COLO668 (cell line): ENCODE data around the gene CRNN.

Source experiments
- DNase-seq: peaks from one replicate; lab custom pipeline; 2025; ENCODE audit not compliant: unreplicated experiment; lab: John Stamatoyannopoulos, UW

Gene CRNN

DNA sequence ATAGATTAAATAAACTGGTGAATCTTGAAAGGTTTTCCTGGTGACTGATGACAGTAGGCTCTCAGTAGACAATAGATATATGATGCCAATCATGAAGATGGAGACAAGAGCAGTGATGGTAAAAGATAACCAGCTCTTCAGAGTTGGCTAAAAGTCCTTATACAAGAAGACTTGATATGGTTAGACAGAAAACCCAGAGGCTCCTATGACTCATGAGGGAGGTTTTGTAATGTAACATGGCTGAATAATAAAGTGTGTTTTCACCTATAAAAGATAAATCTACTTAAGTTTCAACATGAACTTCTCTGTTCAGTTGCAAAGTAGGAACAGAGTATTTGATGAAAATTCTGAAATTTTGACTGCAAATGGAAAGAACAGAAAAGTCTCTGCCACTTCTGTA lies 12.7 kb upstream of the CRNN start:
- DNase-seq = no peak

DNA sequence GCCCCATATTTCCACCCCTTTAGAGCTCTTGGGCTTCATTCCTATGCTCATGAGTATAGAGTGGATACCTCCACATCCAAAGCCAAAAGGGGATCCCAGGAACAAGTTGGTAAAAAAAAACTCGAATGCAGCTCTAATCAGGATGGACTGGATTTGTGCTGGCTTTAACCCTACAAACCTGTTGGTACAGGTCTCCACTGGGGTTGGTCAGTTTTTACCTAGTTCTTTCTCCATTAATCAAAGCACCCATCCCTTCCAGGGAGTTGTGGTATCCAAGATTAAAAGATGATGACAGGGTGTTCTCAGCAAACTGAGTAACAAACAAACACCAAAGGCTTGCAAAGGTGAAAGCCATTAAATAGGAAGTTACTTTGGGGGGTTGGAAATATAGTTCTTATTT lies 5.9 kb upstream of the CRNN start:
- no peak for DNase-seq

GRCh38 chr1:152415454-152416227 lies 1.6 kb upstream of the CRNN start:
- DNase-seq = no peak

DNA sequence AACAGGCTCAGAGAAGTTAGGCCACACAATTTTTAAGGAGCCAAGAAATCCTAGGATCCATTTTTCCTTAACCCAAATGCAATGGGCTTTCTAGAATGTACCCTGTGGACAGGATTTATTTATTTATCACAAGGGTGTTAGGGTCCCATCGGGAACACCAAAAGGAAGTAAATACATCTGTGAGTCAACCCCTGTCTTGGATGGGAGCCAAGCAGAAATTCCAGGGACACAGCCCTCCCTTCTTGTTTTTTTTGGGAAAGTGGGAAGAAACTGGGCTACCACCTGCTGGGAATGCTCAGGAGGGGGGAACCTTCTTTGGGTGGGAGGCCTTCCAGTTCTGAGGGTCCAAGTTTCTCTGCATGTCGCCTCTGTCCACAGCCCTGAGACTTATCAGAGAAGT lies 1.3 kb downstream of the CRNN start:
- DNase-seq = no peak

DNA sequence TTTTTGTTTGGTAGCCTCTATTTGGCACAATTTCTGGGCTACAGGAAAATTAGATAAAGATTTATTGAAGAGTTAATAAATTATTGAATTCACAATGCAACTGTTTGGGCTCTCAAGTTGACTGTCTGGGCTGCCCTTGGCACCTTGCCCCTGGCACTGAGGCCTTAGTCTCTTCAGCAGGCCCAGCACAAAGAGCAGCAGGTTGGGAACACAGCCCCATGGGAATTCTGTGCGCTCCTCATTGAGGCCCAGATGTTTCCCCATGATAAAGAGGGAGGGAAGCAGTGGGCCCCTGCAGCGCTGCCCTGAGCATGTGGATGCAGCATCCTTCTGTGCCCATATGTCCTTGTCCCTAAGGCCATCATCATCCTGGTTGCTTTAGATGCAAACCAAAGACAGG lies 2.9 kb downstream of the CRNN start:
- no peak for DNase-seq

DNA sequence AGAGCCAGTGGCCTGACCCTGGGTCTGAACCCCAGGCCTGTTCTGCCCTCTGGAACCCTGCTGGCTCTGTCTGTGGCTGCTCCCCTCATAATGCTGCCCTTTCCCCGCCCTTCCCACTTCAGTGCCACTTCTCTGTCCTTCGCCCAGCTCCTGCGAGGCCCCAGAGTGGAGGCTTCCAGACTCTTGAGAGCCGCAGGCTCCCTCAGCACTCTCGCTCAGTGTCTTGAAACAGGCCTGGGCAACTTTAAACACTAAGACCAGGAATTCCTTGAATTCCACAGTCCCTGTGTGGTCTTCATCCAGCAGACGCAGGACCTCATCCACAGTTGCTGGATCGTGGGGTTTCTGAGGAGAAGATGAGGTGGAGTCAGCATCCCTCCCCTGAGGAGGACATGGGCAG lies 3.5 kb downstream of the CRNN start:
- no peak for DNase-seq

- DNase-seq = no peak
Measured at GRCh38 chr1:152410028-152410427, 4.0 kb downstream of the CRNN start.

DNA sequence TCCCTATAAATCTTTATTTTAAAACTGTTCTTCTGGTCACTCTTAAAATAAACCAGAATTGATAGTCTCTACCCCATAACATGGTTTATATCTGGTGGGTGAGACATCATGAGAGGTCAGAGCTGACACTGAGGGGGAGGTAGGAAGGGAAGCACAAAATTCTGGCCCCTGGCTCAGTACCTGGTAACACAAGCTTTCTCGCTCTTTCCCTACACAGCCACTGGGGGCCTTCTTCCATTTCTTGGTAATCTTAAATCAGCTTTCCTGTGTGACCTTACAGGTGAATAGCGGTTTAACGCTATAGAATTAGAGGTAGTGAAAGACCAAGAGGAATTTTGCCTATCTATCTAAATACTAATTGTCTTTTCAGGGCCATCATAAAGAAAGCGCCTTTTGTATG lies 5.4 kb downstream of the CRNN start:
- DNase-seq = no peak

GRCh38 chr1:152398812-152399698 lies 15.0 kb downstream of the CRNN start:
- no peak for DNase-seq

GRCh38 chr1:152397474-152397873 lies 16.6 kb downstream of the CRNN start:
- DNase-seq = no peak

- no peak for DNase-seq
Measured at GRCh38 chr1:152394151-152394550, 19.9 kb downstream of the CRNN start.

DNA sequence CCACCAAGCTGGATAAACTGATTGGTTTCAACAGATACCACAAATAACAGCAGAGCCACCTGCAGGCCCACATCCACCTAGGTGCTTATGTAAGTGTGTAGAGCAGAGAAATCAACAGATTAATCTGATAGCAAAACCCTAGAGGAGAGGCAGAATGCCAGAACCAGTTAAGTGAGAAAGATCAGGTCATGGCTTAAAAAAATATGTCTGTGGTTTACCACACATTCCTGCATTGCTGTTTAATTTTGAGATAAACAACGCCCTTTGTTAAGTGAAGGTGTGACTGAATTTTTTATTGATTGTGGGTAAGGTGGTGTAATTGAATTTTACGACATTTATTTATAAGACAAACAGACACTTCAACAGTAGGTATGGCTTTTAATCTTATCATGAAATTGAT lies 21.2 kb downstream of the CRNN start:
- no peak for DNase-seq

DNA sequence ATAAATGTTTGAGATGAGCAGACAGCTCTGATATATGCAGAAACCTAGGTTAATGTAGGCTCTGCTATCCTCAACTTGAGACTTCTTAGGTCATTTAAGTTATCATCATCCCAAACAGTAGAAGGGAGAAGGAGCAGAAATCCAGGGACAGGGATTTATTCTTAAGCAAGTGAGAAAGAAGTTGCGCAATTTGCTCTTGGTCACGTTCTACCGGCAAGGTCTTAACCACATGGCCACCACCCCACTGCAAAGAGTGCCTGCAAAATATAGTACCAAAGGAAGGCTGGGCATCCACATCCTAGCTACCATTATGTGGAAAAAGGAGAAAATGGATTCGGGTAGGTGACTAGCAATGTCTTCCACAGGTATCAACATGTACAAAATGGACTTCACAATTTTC lies 25.2 kb downstream of the CRNN start:
- no peak for DNase-seq

DNA sequence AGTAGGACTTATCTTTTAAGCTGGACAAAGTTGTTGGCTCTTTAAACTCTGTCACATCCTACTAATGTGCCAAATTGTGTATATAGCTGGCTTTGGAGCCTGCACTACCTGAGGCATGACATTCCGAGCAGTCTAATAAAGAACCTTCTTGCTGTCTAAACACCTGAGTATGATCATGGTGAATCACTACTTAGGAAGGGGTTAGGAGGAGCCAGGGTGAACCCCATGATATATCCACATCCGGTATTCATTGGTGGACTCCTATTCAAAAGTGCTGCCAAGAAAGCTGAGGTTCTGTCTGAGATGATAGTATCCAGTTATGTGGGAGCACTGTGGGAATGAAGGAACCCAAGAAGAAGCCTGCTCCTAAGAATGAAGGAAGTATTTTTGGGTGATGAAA lies 27.1 kb downstream of the CRNN start:
- no peak for DNase-seq

DNA sequence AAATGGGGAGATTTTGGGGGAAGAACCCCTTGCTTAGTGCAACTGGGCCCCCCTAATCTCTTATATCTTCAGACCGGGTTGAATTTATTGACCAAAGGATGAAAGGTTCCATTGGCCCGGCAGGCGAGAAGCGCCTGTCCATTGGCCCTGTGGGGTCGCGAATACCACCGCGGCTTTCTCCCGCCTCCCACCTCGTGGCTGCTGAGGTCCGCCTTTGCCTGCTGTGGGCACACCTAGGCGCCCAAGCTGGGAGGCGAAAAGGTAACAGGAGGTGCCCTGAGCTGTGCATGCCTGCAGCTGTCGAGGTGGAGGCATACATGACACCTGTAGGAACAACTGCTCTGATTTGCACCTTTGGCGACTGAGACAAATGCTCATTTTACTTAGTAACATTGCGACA lies 33.1 kb downstream of the CRNN start:
- no peak for DNase-seq

GRCh38 chr1:152374451-152374850 lies 39.6 kb downstream of the CRNN start:
- no peak for DNase-seq

GRCh38 chr1:152372672-152373071 lies 41.4 kb downstream of the CRNN start:
- DNase-seq = no peak

DNA sequence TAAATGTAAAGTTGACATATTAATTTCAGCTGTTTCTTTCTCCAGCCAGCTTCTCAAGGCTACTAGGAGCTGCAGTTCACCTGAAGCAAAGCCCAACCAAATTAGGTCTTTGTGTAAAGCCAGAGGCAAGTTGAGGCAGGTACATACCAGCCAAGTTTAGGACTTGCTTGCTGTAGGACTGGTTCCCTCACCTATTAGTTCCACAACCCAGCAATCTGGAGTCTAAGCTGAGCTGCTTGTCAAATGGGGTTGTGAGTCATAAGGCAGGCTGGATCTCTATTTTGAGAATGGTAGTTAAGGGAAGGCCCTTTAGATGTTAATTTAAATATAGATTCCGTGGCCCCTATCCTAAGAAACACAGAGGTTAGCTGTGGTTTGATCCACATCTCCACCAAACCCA lies 46.6 kb downstream of the CRNN start:
- no peak for DNase-seq

DNA sequence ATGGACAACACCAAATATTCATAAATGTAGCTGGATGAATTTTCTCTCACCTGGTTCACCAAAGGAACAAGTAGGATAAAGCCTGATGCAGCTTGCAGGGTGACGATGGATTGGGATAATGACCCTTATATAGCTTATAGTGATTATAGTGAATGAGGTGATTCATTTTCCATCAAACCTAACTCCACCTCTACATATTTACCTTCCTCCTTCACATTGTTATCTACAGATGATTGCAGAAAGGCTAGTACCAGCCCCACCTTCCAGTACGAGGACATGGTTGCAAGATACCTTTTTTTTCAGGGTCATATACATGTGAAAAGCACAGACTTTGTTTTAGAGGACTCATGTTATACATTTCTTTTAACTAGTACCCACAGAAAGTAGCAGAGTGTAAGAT lies 54.2 kb downstream of the CRNN start, which contains the start of gene FLG2:
FLG2 (minus strand) TSS at position 101 of the 400 bp plus-strand sequence. CDS start 1,122 bp downstream, outside the sequence.
- DNase-seq = no peak
